ENCODE results near the gene SYT5. TPM values are rescaled to one million over a fixed set of nuclear protein-coding genes. Genes with fewer than 3 reads are reported as not detected.

SYT5 gene
- total and polyA plus RNA-seq, 2 of the 8 experiments (the other 6 are each of a cell fraction or from before 2014, with no cell fraction given): 0.35 to 0.67 TPM

- no peak for TF ChIP-seq POU5F1 (IDR thresholded peaks at IDR 0.05; ENCODE audit: low read depth, low read length)
- no peak for TF ChIP-seq BCL11A (IDR thresholded peaks at IDR 0.05; ENCODE audit: low read depth in 2 of 2, low read length in 2 of 2)
- peak; percentile 55 for TF ChIP-seq PHF8 (conservative IDR thresholded peaks at IDR 0.05; ENCODE audit: low read depth, low read length)
- TF ChIP-seq E2F6 (IDR thresholded peaks at IDR 0.05): peak; percentile 28; the same call in 1 of the 2 replicates
- TF ChIP-seq FOSL1 (IDR thresholded peaks at IDR 0.05; ENCODE audit: insufficient read depth, low read depth, low read length): no peak
- 0 out of 2 replicates have a peak, but pooled peaks have one; percentile 20 for TF ChIP-seq TCF12 (IDR thresholded peaks at IDR 0.05; ENCODE audit: low read depth, low read length)
- no peak for TF ChIP-seq CBX5 (IDR thresholded peaks at IDR 0.05; ENCODE audit: low read depth, low read length)
- no peak for TF ChIP-seq ZNF274 (IDR thresholded peaks at IDR 0.05; ENCODE audit: borderline replicate concordance, extremely low read depth, low read length)
- peak; percentile 69; the same call in 1 of the 2 replicates for TF ChIP-seq GABPA (IDR thresholded peaks at IDR 0.05; ENCODE audit: borderline replicate concordance, insufficient read depth, low read length)
- no peak; the same call in 1 of the 2 replicates for TF ChIP-seq CHD2 (IDR thresholded peaks at IDR 0.05; ENCODE audit: low read length)
- TF ChIP-seq CHD1 (IDR thresholded peaks at IDR 0.05; ENCODE audit: low read depth, low read length): no peak
- TF ChIP-seq CEBPB (IDR thresholded peaks at IDR 0.05; ENCODE audit: low read depth, low read length): no peak
- TF ChIP-seq BRCA1 (IDR thresholded peaks at IDR 0.05; ENCODE audit: low read depth, low read length): no peak
- peak; percentile 74 for TF ChIP-seq JUND (IDR thresholded peaks at IDR 0.05; ENCODE audit: low read length)
- peak; percentile 86 for TF ChIP-seq SP4 (IDR thresholded peaks at IDR 0.05; ENCODE audit: low read length)
- TF ChIP-seq NRF1 (IDR thresholded peaks at IDR 0.05; ENCODE audit: low read depth, low read length): no peak
- no peak for TF ChIP-seq POLR2AphosphoS5 (IDR thresholded peaks at IDR 0.05; ENCODE audit: low read depth, low read length)
- peak; percentile 88 to 93; a peak in 3 of 4 replicates for TF ChIP-seq SIN3A (conservative IDR thresholded peaks at IDR 0.05 in 1 of 2, IDR thresholded peaks at IDR 0.05 in 1 of 2; ENCODE audit: low read depth in 1 of 2, low read length in 2 of 2)
- TF ChIP-seq CREB1 (IDR thresholded peaks at IDR 0.05): peak; percentile 66
- peak; percentile 93 for TF ChIP-seq SIX5 (IDR thresholded peaks at IDR 0.05; ENCODE audit: low read depth, low read length)
- no peak for TF ChIP-seq CBX8 (IDR thresholded peaks at IDR 0.05; ENCODE audit: borderline replicate concordance, low read depth, low read length)
- no peak for TF ChIP-seq NANOG (IDR thresholded peaks at IDR 0.05; ENCODE audit: insufficient read depth, low read depth, low read length, poor library complexity, severe bottlenecking)
- no peak for TF ChIP-seq RNF2 (IDR thresholded peaks at IDR 0.05; ENCODE audit: borderline replicate concordance, low read depth, low read length, missing control alignments, poor library complexity, severe bottlenecking)
- no peak for TF ChIP-seq SUZ12 (IDR thresholded peaks at IDR 0.05; ENCODE audit: low read length)
These were observed 1.1 kb downstream of the SYT5 start (continued) for GRCh38 chr19:55178781-55179599.

Data from H1 (cell line).